Smooth muscle cell (in vitro differentiated cells): ENCODE results near the gene CNR2. TPM values are rescaled to one million over a fixed set of nuclear protein-coding genes. Genes with fewer than 3 reads are reported as not detected.

ENCODE experiments used
- DNase-seq: peaks from one replicate; lab custom pipeline; 2025; ENCODE audit not compliant: unreplicated experiment; lab: John Stamatoyannopoulos, UW
- H2AFZ ChIP-seq: fragments of 200-600 bp; sonication (generic); 2 replicates; pipeline ENCODE4 v1.6.0; 2016; ENCODE audit warnings: antibody characterized with exemption, low read depth, mild to moderate bottlenecking
- H3F3A ChIP-seq: fragments of 200-600 bp; sonication (generic); 2 replicates; pipeline ENCODE4 v1.6.0; 2017; ENCODE audit warnings: antibody characterized with exemption, low read depth
- H3K27ac ChIP-seq: fragments of 200-600 bp; sonication (generic); 2 replicates; pipeline ENCODE4 v1.5.1; 2016; ENCODE audit warnings: low read depth, mild to moderate bottlenecking
- H3K27me3 ChIP-seq: fragments of 200-600 bp; sonication (generic); 2 replicates; pipeline ENCODE4 v1.6.1; 2016; ENCODE audit warnings: low read depth, mild to moderate bottlenecking
- H3K36me3 ChIP-seq: fragments of 200-600 bp; sonication (generic); 2 replicates; pipeline ENCODE4 v1.5.1; 2016; ENCODE audit warnings: low read depth
- H3K4me1 ChIP-seq: fragments of 200-600 bp; sonication (generic); 2 replicates; pipeline ENCODE4 v1.5.1; 2016; ENCODE audit warnings: low read depth
- H3K4me2 ChIP-seq: fragments of 200-600 bp; sonication (generic); 2 replicates; pipeline ENCODE4 v1.6.0; 2016; ENCODE audit warnings: mild to moderate bottlenecking
- H3K4me3 ChIP-seq: fragments of 200-600 bp; sonication (generic); 2 replicates; pipeline ENCODE4 v1.5.1; 2016; ENCODE audit warnings: mild to moderate bottlenecking
- H3K79me2 ChIP-seq: fragments of 200-600 bp; sonication (generic); 2 replicates; pipeline ENCODE4 v1.6.0; 2016; ENCODE audit warnings: low read depth, mild to moderate bottlenecking
- H3K9ac ChIP-seq: fragments of 200-600 bp; sonication (generic); 2 replicates; pipeline ENCODE4 v1.6.0; 2016; ENCODE audit warnings: low read depth
- H3K9me3 ChIP-seq: fragments of 200-600 bp; sonication (generic); replicated peaks from 2 replicates; pipeline ENCODE4 v1.5.1; 2016; ENCODE audit warnings: low read depth
- H4K20me1 ChIP-seq: fragments of 200-600 bp; sonication (generic); 2 replicates; pipeline ENCODE4 v1.6.0; 2016; ENCODE audit warnings: low read depth
- CTCF ChIP-seq: fragments of 200-600 bp; sonication (generic); IDR thresholded peaks from 2 replicates; pipeline ENCODE4 v1.5.1; 2017; ENCODE audit warnings: borderline replicate concordance, mild to moderate bottlenecking, antibody characterized with exemption; ENCODE audit not compliant: insufficient read depth, poor library complexity, severe bottlenecking
- WGBS: methylation state at CpG from one replicate; pipeline ENCODE4 v1.1.7; 2016; ENCODE audit warnings: low lambda C conversion rate; 5-methylcytosine and 5-hydroxymethylcytosine counted together
- polyA plus RNA-seq: library from polyadenylated mRNA; unstranded; fragments of >200 nt; fragmentation: Nextera tagmentation; extraction: Ambion mirVana; gene quantifications from 2 replicates; pipeline ENCODE4 v1.2.1, GENCODE V29; 2016
- total RNA-seq: library from RNA; depleted of rRNA; stranded (reverse); fragments of >200 nt; gene quantifications from 2 replicates; pipeline ENCODE4 v1.2.3, GENCODE V29; 2014

The CNR2 gene
- total and polyA plus RNA-seq, 2 experiments from 2014 or later, result not detected

GRCh38 chr1:23895082-23895481 is 18.1 kb downstream of the CNR2 start:
- WGBS, result 97% methylated on average over 5 of the region's 5 CpGs
- H3K4me1 ChIP-seq, result no peaks in the 10 kb centered on the region
- no peaks in the 10 kb centered on the region for H3F3A ChIP-seq
- no peak overlapping the region for H3K27ac ChIP-seq
- peaks cover 9% of the 10 kb centered on the region for H3K27me3 ChIP-seq
- H3K9me3 ChIP-seq, result no peaks in the 10 kb centered on the region
- H3K4me2 ChIP-seq, result no peak overlapping the region
- no peak overlapping the region for H3K4me3 ChIP-seq
- no peak for TF ChIP-seq CTCF
- DNase-seq, result no peak
- no peaks in the 10 kb centered on the region for H3K79me2 ChIP-seq
- H3K36me3 ChIP-seq, result no peaks in the 10 kb centered on the region
- H4K20me1 ChIP-seq, result no peaks in the 10 kb centered on the region
- no peak overlapping the region for H2AFZ ChIP-seq
- H3K9ac ChIP-seq, result no peak overlapping the region

- Histone ChIP-seq H4K20me1 (no peaks in the 10 kb centered on the region), H2AFZ (no peak overlapping the region), H3K4me3 (no peak overlapping the region), H3K4me1 (no peaks in the 10 kb centered on the region), H3K9ac (no peak overlapping the region), H3K79me2 (no peaks in the 10 kb centered on the region), H3K4me2 (no peak overlapping the region), H3K27me3 (peaks cover 3% of the 10 kb centered on the region), H3F3A (no peaks in the 10 kb centered on the region), H3K36me3 (no peaks in the 10 kb centered on the region), H3K9me3 (no peaks in the 10 kb centered on the region), H3K27ac (no peak overlapping the region)
- no peak for TF ChIP-seq CTCF
- WGBS, result 86% methylated on average over 5 of the region's 5 CpGs
- DNase-seq, result no peak
Observed at GRCh38 chr1:23889074-23889473, 24.1 kb downstream of the CNR2 start.

- H3F3A ChIP-seq, result no peaks in the 10 kb centered on the region
- H3K36me3 ChIP-seq, result no peaks in the 10 kb centered on the region
- H3K9ac ChIP-seq, result no peak overlapping the region
- H3K79me2 ChIP-seq, result no peaks in the 10 kb centered on the region
- WGBS, result 84% methylated on average over 4 of the region's 4 CpGs
- no peaks in the 10 kb centered on the region for H4K20me1 ChIP-seq
- no peak overlapping the region for H3K4me3 ChIP-seq
- DNase-seq, result no peak
- H3K4me2 ChIP-seq, result no peak overlapping the region
- no peak for TF ChIP-seq CTCF
- no peak overlapping the region for H2AFZ ChIP-seq
- H3K27ac ChIP-seq, result no peak overlapping the region
- no peaks in the 10 kb centered on the region for H3K27me3 ChIP-seq
- no peaks in the 10 kb centered on the region for H3K4me1 ChIP-seq
- H3K9me3 ChIP-seq, result no peaks in the 10 kb centered on the region
Observed at GRCh38 chr1:23885222-23885621, 27.9 kb downstream of the CNR2 start.

GRCh38 chr1:23882746-23883145 is 30.4 kb downstream of the CNR2 start:
- no peaks in the 10 kb centered on the region for H3K36me3 ChIP-seq
- DNase-seq, result no peak
- no peak overlapping the region for H3K9ac ChIP-seq
- no peak overlapping the region for H3K4me2 ChIP-seq
- no peak overlapping the region for H3K27ac ChIP-seq
- H3K4me3 ChIP-seq, result no peak overlapping the region
- H3K27me3 ChIP-seq, result no peaks in the 10 kb centered on the region
- 86% methylated on average over 4 of the region's 4 CpGs for WGBS
- H4K20me1 ChIP-seq, result no peaks in the 10 kb centered on the region
- H3K4me1 ChIP-seq, result no peaks in the 10 kb centered on the region
- no peaks in the 10 kb centered on the region for H3F3A ChIP-seq
- no peaks in the 10 kb centered on the region for H3K79me2 ChIP-seq
- no peak for TF ChIP-seq CTCF
- H3K9me3 ChIP-seq, result no peaks in the 10 kb centered on the region
- H2AFZ ChIP-seq, result no peak overlapping the region
